Neural cell (in vitro differentiated cells): Measurements from ENCODE around the gene CABLES1. TPM values are rescaled to one million over a fixed set of nuclear protein-coding genes. Genes with fewer than 3 reads are reported as not detected.

Experiments used
- H2AFZ ChIP-seq: fragments of 200-600, 300-800 bp; sonication (generic), shearing (Covaris generic); 2 replicates; pipeline ENCODE4 v1.6.0; 2014; ENCODE audit warnings: low read depth, mild to moderate bottlenecking, antibody characterized with exemption, low read length, moderate library complexity
- H3F3A ChIP-seq: fragments of 200-600 bp; shearing (Covaris generic); 2 replicates; pipeline ENCODE4 v1.6.1; 2016; ENCODE audit warnings: mild to moderate bottlenecking, moderate library complexity, mixed read lengths, antibody characterized with exemption, low read length; ENCODE audit not compliant: insufficient read depth, poor library complexity, severe bottlenecking
- H3K27ac ChIP-seq: fragments of 200-600, 300-800 bp; sonication (generic), shearing (Covaris generic); 2 replicates; pipeline ENCODE4 v1.5.1; 2014; ENCODE audit warnings: mild to moderate bottlenecking, low read length, moderate library complexity
- H3K27me3 ChIP-seq: fragments of 300-800, 200-600 bp; sonication (generic), shearing (Covaris generic); 2 replicates; pipeline ENCODE4 v1.6.0; 2014; ENCODE audit warnings: mild to moderate bottlenecking, low read depth, low read length, moderate library complexity; ENCODE audit not compliant: insufficient read depth
- H3K36me3 ChIP-seq: fragments of 300-800, 200-600 bp; sonication (generic), shearing (Covaris generic); 2 replicates; pipeline ENCODE4 v1.5.1; 2014; ENCODE audit warnings: mild to moderate bottlenecking, antibody characterized with exemption, low read length, moderate library complexity; ENCODE audit not compliant: insufficient read depth
- H3K4me2 ChIP-seq: fragments of 300-800, 200-600 bp; sonication (generic), shearing (Covaris generic); 2 replicates; pipeline ENCODE4 v1.6.0; 2014; ENCODE audit warnings: mild to moderate bottlenecking, low read length
- H3K4me3 ChIP-seq: fragments of 300-800, 200-600 bp; sonication (generic), shearing (Covaris generic); 2 replicates; pipeline ENCODE4 v1.5.1; 2014; ENCODE audit warnings: mild to moderate bottlenecking, low read length, moderate library complexity
- H3K79me2 ChIP-seq: fragments of 200-600 bp; shearing (Covaris generic); replicated peaks from 2 replicates; pipeline ENCODE4 v1.6.0; 2014; ENCODE audit warnings: mild to moderate bottlenecking, low read length, moderate library complexity; ENCODE audit not compliant: insufficient read depth
- H3K9ac ChIP-seq: fragments of 300-800, 200-600 bp; sonication (generic), shearing (Covaris generic); 2 replicates; pipeline ENCODE4 v1.6.1; 2016; ENCODE audit warnings: mild to moderate bottlenecking, low read length, mixed read lengths
- H3K9me2 ChIP-seq: fragments of 200-600 bp; shearing (Covaris generic); 2 replicates; pipeline ENCODE4 v1.6.1; 2016; ENCODE audit warnings: mild to moderate bottlenecking, low read length, mixed read lengths; ENCODE audit not compliant: insufficient read depth
- H3K9me3 ChIP-seq: fragments of 200-600, 300-800 bp; sonication (generic), shearing (Covaris generic); 2 replicates; pipeline ENCODE4 v1.6.1; 2016; ENCODE audit warnings: mild to moderate bottlenecking, mixed run types, low read length, moderate library complexity, mixed read lengths
- H4K20me1 ChIP-seq: fragments of 200-600 bp; shearing (Covaris generic); 2 replicates; pipeline ENCODE4 v1.6.1; 2016; ENCODE audit warnings: mild to moderate bottlenecking, mixed run types; ENCODE audit not compliant: insufficient read depth
- CTCF ChIP-seq: fragments of 450-650 bp; IDR thresholded peaks from 2 replicates; pipeline ENCODE4 v1.5.1; 2014; ENCODE audit warnings: antibody characterized with exemption, mild to moderate bottlenecking, moderate library complexity; ENCODE audit not compliant: poor library complexity, severe bottlenecking
- EP300 ChIP-seq: fragments of 450-650 bp; conservative IDR thresholded peaks from 2 replicates; pipeline ENCODE4 v1.6.1; 2014; ENCODE audit warnings: antibody characterized with exemption, mild to moderate bottlenecking, moderate library complexity; ENCODE audit not compliant: poor library complexity, severe bottlenecking
- EZH2 ChIP-seq: fragments of 200-600, 300-800 bp; shearing (Covaris generic), sonication (generic); IDR thresholded peaks from 2 replicates; pipeline ENCODE4 v1.6.1; 2014; ENCODE audit warnings: antibody characterized with exemption, low read length, borderline replicate concordance, mild to moderate bottlenecking; ENCODE audit not compliant: insufficient read depth, poor library complexity, severe bottlenecking
- MXI1 ChIP-seq: fragments of 450-650 bp; conservative IDR thresholded peaks from 2 replicates; pipeline ENCODE4 v1.6.1; 2014; ENCODE audit warnings: antibody characterized with exemption, mild to moderate bottlenecking; ENCODE audit not compliant: poor library complexity, severe bottlenecking
- POLR2AphosphoS5 ChIP-seq: IDR thresholded peaks from 2 replicates; pipeline ENCODE4 v1.6.1; 2012
- RAD21 ChIP-seq: fragments of 450-650 bp; conservative IDR thresholded peaks from 2 replicates; pipeline ENCODE4 v1.6.1; 2014; ENCODE audit warnings: antibody characterized with exemption, mild to moderate bottlenecking, moderate library complexity
- REST ChIP-seq: IDR thresholded peaks from 2 replicates; pipeline ENCODE4 v1.6.1; 2012; ENCODE audit warnings: borderline replicate concordance
- SMC3 ChIP-seq: fragments of 450-650 bp; conservative IDR thresholded peaks from 2 replicates; pipeline ENCODE4 v1.6.1; 2014; ENCODE audit warnings: antibody characterized with exemption, mild to moderate bottlenecking, moderate library complexity; ENCODE audit not compliant: poor library complexity
- TAF1 ChIP-seq: IDR thresholded peaks from 2 replicates; pipeline ENCODE4 v1.6.1; 2012; ENCODE audit warnings: low read depth
- polyA plus RNA-seq: library from polyadenylated mRNA; depleted of rRNA; stranded (reverse); fragments of >200 nt; gene quantifications from 2 replicates; pipeline ENCODE4 v1.2.3, GENCODE V29; 2014

The CABLES1 gene
- polyA plus RNA-seq, 1 donor from 2014 or later: 1.4 TPM

GRCh38 chr18:23282437-23282781, 147.1 kb downstream of the CABLES1 start:
- Histone ChIP-seq H3K27ac (no peak overlapping the region), H3K27me3 (no peaks in the 10 kb centered on the region), H2AFZ (no peak overlapping the region), H3K4me2 (no peak overlapping the region), H3K9me2 (no peaks in the 10 kb centered on the region), H3K36me3 (no peaks in the 10 kb centered on the region), H4K20me1 (no peaks in the 10 kb centered on the region), H3F3A (no peaks in the 10 kb centered on the region), H3K9me3 (no peaks in the 10 kb centered on the region), H3K79me2 (no peaks in the 10 kb centered on the region), H3K9ac (no peak overlapping the region), H3K4me3 (no peak overlapping the region)
- TF ChIP-seq EZH2 (no peak), CTCF (no peak), MXI1 (no peak)

- Histone ChIP-seq H3K36me3 (no peaks in the 10 kb centered on the region), H3K4me3 (no peak overlapping the region), H3K27me3 (no peaks in the 10 kb centered on the region), H3F3A (no peaks in the 10 kb centered on the region), H3K79me2 (no peaks in the 10 kb centered on the region), H3K9ac (no peak overlapping the region), H3K27ac (no peak overlapping the region), H3K9me3 (no peaks in the 10 kb centered on the region), H3K9me2 (no peaks in the 10 kb centered on the region), H2AFZ (no peak overlapping the region), H4K20me1 (no peaks in the 10 kb centered on the region), H3K4me2 (no peak overlapping the region)
- TF ChIP-seq CTCF: no peak
- no peak for TF ChIP-seq RAD21
- TF ChIP-seq MXI1: no peak
- no peak for TF ChIP-seq TAF1
- no peak for TF ChIP-seq SMC3
- no peak for TF ChIP-seq POLR2AphosphoS5
- no peak for TF ChIP-seq EP300
- no peak for TF ChIP-seq EZH2
- no peak for TF ChIP-seq REST
Observed at GRCh38 chr18:23283916-23284430, 148.7 kb downstream of the CABLES1 start.
